HepG2 (cell line): ENCODE results near the gene UNC5C.

Source experiments
- AKNA ChIP-seq: sonication (generic); formaldehyde crosslinking; IDR thresholded peaks from 2 replicates; pipeline ENCODE4 v1.4.0; 2020; ENCODE audit warnings: missing genetic modification reagents, borderline replicate concordance
- EP300 ChIP-seq, 3 experiments: sonication (generic) in 1 of 3; formaldehyde crosslinking in 1 of 3; IDR thresholded peaks; 2 replicates each; pipeline versions ENCODE4 v1.5.1 to v1.6.1; 2011 to 2020; ENCODE audit warnings: low read depth in 2 of 3, low read length in 2 of 3, borderline replicate concordance in 1 of 3, improper control_type of control experiment in 1 of 3, mild to moderate bottlenecking in 1 of 3, missing genetic modification reagents in 1 of 3, moderate library complexity in 1 of 3
- PAWR ChIP-seq: sonication (generic); formaldehyde crosslinking; IDR thresholded peaks from 2 replicates; pipeline ENCODE4 v1.4.0; 2020; ENCODE audit warnings: missing genetic modification reagents, mild to moderate bottlenecking, borderline replicate concordance
- ZNF530 ChIP-seq: sonication (generic); formaldehyde crosslinking; IDR thresholded peaks from 2 replicates; pipeline ENCODE4 v1.5.0; 2020; ENCODE audit warnings: low read depth, mild to moderate bottlenecking, missing genetic modification reagents

- TF ChIP-seq PAWR (no peak), EP300 (IDR thresholded peaks at IDR 0.05; ENCODE audit: low read depth in 2 of 2, low read length in 2 of 2) (no peak), EP300 (CRISPR knock-in tag; IDR thresholded peaks at IDR 0.05; ENCODE audit: borderline replicate concordance) (no peak), ZNF530 (CRISPR knock-in tag) (no peak), AKNA (CRISPR knock-in tag) (no peak)
These were observed 31.0 kb downstream of the UNC5C start for GRCh38 chr4:95517576-95518345.
